HCT116 (cell line): Measurements from ENCODE around the gene GIT2. TPM values are rescaled to one million over a fixed set of nuclear protein-coding genes. Genes with fewer than 3 reads are reported as not detected.

Experiments used
- ATAC-seq: fragments of 200-7000 bp; cut with Tn5 transposase; 2 replicates; pipeline ENCODE4 v1.9.1; 2020; ENCODE audit warnings: mild to moderate bottlenecking, moderate library complexity
- BruUV-seq: library from RNA; stranded (reverse); fragments of 400-500 nt; replicated peaks from 2 replicates; lab custom pipeline; 2021; lab: Mats Ljungman, UMichigan
- CTCF ChIA-PET: fragments of 300-600 bp; sonication (Branson Sonifier 250); formaldehyde crosslinking; loops from one replicate; lab custom pipeline; 2021; ENCODE audit warnings: antibody characterized with exemption; lab: Charles Lee
- POLR2A ChIA-PET: fragments of 300-600, 350-600 bp; sonication (Branson Sonifier 250); formaldehyde crosslinking; loops from one replicate; lab custom pipeline; 2021; ENCODE audit warnings: antibody characterized with exemption; lab: Charles Lee
- RAD21 ChIA-PET, 2 experiments: fragments of 300-600 bp; sonication (Branson Sonifier 250); formaldehyde crosslinking; loops; one replicate each; lab custom pipeline; 2023; ENCODE audit warnings: low total read pairs in 2 of 2; ENCODE audit not compliant: uncharacterized antibody in 2 of 2, unreplicated experiment in 2 of 2, low non-redundant PET in 1 of 2; lab: Charles Lee
- DNase-seq: peaks from one replicate; pipeline ENCODE4 v3.0.0-alpha.2; 2010; ENCODE audit warnings: low read depth, low spot score
- H2AFZ ChIP-seq: fragments of 200-600 bp; shearing (Covaris generic), sonication (generic); 2 replicates; pipeline ENCODE4 v1.6.1; 2017; ENCODE audit warnings: low read depth, mixed run types, mixed read lengths, antibody characterized with exemption, low read length; ENCODE audit not compliant: poor library complexity, severe bottlenecking
- H3K27ac ChIP-seq: 2 replicates; pipeline ENCODE4 v1.5.1; 2012; ENCODE audit warnings: low read depth, low read length
- H3K27me3 ChIP-seq: fragments of 200-600 bp; sonication (generic); 2 replicates; pipeline ENCODE4 v1.6.1; 2016; ENCODE audit warnings: mixed run types, low read length, mixed read lengths; ENCODE audit not compliant: insufficient read depth
- H3K36me3 ChIP-seq, 2 experiments: fragments of 200-500 bp in 1 of 2; fragments of 200-600 bp in 1 of 2; sonication (Bioruptor generic) in 1 of 2; sonication (generic) in 1 of 2; 2 replicates each; pipeline versions ENCODE4 v1.5.1 to v1.6.1; 2014 to 2016; ENCODE audit warnings: low read length in 2 of 2, inconsistent platforms in 1 of 2, mixed read lengths in 1 of 2, mixed run types in 1 of 2; ENCODE audit not compliant: insufficient read depth in 2 of 2, control insufficient read depth in 1 of 2
- H3K4me1 ChIP-seq, 2 experiments: fragments of 200-600 bp in 1 of 2; sonication (generic) in 1 of 2; 2 replicates each; pipeline versions ENCODE4 v1.5.1 to v1.6.1; 2012 to 2017; ENCODE audit warnings: low read length in 2 of 2, inconsistent platforms in 1 of 2, mild to moderate bottlenecking in 1 of 2, mixed read lengths in 1 of 2, mixed run types in 1 of 2, moderate library complexity in 1 of 2; ENCODE audit not compliant: insufficient read depth in 2 of 2, control insufficient read depth in 1 of 2
- H3K4me2 ChIP-seq: fragments of 200-600 bp; sonication (generic); 2 replicates; pipeline ENCODE4 v1.6.1; 2017; ENCODE audit warnings: mixed run types, low read length, mixed read lengths
- H3K4me3 ChIP-seq, 2 experiments: fragments of 200-600 bp in 1 of 2; sonication (generic) in 1 of 2; replicated peaks in 1 of 2; 2 replicates each; pipeline ENCODE4 v1.5.1; 2011 to 2016; ENCODE audit warnings: low read length in 2 of 2, control low read depth in 1 of 2, low read depth in 1 of 2, mild to moderate bottlenecking in 1 of 2, mixed read lengths in 1 of 2, mixed run types in 1 of 2
- H3K79me2 ChIP-seq: fragments of 200-600 bp; sonication (generic); 2 replicates; pipeline ENCODE4 v1.6.1; 2017; ENCODE audit warnings: mild to moderate bottlenecking, mixed run types, low read length, moderate library complexity, mixed read lengths; ENCODE audit not compliant: insufficient read depth
- H3K9ac ChIP-seq: fragments of 200-600 bp; sonication (generic); 2 replicates; pipeline ENCODE4 v1.6.1; 2016; ENCODE audit warnings: low read length, mixed read lengths
- H3K9me2 ChIP-seq: fragments of 200-600 bp; sonication (generic), shearing (Covaris generic); 2 replicates; pipeline ENCODE4 v1.6.1; 2017; ENCODE audit warnings: mixed run types, mild to moderate bottlenecking, moderate library complexity; ENCODE audit not compliant: insufficient read depth
- H3K9me3 ChIP-seq, 2 experiments: fragments of 200-500 bp in 1 of 2; fragments of 200-600 bp in 1 of 2; sonication (Bioruptor generic) in 1 of 2; sonication (generic) in 1 of 2; 2 replicates each; pipeline ENCODE4 v1.6.1; 2014 to 2017; ENCODE audit warnings: low read length in 2 of 2, mixed read lengths in 2 of 2, inconsistent platforms in 1 of 2, low read depth in 1 of 2, mild to moderate bottlenecking in 1 of 2, mixed run types in 1 of 2, moderate library complexity in 1 of 2; ENCODE audit not compliant: control insufficient read depth in 1 of 2, insufficient read depth in 1 of 2
- H4K20me1 ChIP-seq: fragments of 200-600 bp; sonication (generic), shearing (Covaris generic); 2 replicates; pipeline ENCODE4 v1.6.1; 2017; ENCODE audit warnings: mixed run types, mild to moderate bottlenecking, moderate library complexity; ENCODE audit not compliant: insufficient read depth
- CEBPB ChIP-seq: IDR thresholded peaks from 2 replicates; pipeline ENCODE4 v1.6.1; 2012; ENCODE audit warnings: low read depth
- EGR1 ChIP-seq: IDR thresholded peaks from 2 replicates; pipeline ENCODE4 v1.6.1; 2012; ENCODE audit warnings: low read depth
- EZH2phosphoT487 ChIP-seq: fragments of 200-600 bp; IDR thresholded peaks from 2 replicates; pipeline ENCODE4 v1.6.1; 2018; ENCODE audit warnings: antibody characterized with exemption, borderline replicate concordance
- RAD21 ChIP-seq: IDR thresholded peaks from 2 replicates; pipeline ENCODE4 v1.6.1; 2012; ENCODE audit warnings: low read depth, mild to moderate bottlenecking
- SIN3A ChIP-seq: IDR thresholded peaks from 2 replicates; pipeline ENCODE4 v1.6.1; 2012; ENCODE audit warnings: low read depth
- SP1 ChIP-seq: IDR thresholded peaks from 2 replicates; pipeline ENCODE4 v1.6.1; 2012; ENCODE audit warnings: low read depth
- TCF7L2 ChIP-seq: IDR thresholded peaks from 2 replicates; pipeline ENCODE4 v1.7.0; 2011; ENCODE audit warnings: borderline replicate concordance, inconsistent platforms; ENCODE audit not compliant: insufficient read depth, insufficient read length; ENCODE audit errors: extremely low read depth
- ZBTB33 ChIP-seq: IDR thresholded peaks from 2 replicates; pipeline ENCODE4 v1.6.1; 2011; ENCODE audit warnings: mild to moderate bottlenecking, low read length, moderate library complexity; ENCODE audit not compliant: insufficient replicate concordance; ENCODE audit errors: extremely low read depth
- intact Hi-C: fragments of 100-400 bp; cut with micrococcal nuclease; formaldehyde crosslinking; loops from 2 replicates; pipeline ENCODE4 v1.10.0; 2022
- total RNA-seq: library from RNA; stranded (reverse); gene quantifications from one replicate; pipeline ENCODE4 v1.2.1, GENCODE V29; 2021; ENCODE audit not compliant: unreplicated experiment
- TF ChIP-seq, protein P1 (sequence below): IDR thresholded peaks from 2 replicates; pipeline ENCODE4 v1.6.1; 2012

The GIT2 gene
- total RNA-seq, 1 experiment from 2014 or later: 21.5 TPM

DNA sequence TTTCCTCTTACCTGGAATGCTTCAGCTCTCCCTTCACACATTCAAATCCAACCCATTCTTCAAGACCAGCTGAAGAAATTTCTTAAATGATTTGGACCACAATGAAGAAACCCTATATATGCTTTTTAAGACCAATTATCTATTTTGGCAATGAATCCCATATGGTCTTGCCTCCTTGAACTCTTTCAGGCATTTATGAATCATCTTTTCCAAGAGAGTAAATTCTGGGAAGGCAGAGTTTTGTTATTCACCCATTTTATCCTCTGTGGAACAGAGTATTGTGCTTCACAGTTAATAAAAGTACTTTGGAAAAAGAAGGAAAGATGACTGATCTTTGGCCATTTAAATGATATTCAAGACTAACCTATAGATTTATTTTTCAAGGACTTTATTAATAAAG is 14.0 kb downstream of the GIT2 start:
- RAD21 ChIA-PET: no interaction called here
- no peaks in the 10 kb centered on the region for H3K9me3 ChIP-seq
- H3K36me3 ChIP-seq: peaks cover 27 to 31% of the 10 kb centered on the region in 2 experiments

More for the DNA sequence above, 14.0 kb downstream of the GIT2 start:
- no peak for TF ChIP-seq EZH2phosphoT487
- TF ChIP-seq ZBTB33: no peak
- no peak for TF ChIP-seq SIN3A
- TF ChIP-seq RAD21: no peak
- TF ChIP-seq EGR1: no peak
- TF ChIP-seq, protein P1, sequence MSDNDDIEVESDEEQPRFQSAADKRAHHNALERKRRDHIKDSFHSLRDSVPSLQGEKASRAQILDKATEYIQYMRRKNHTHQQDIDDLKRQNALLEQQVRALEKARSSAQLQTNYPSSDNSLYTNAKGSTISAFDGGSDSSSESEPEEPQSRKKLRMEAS: no peak
- TF ChIP-seq SP1: no peak
- TF ChIP-seq CEBPB: no peak
- no peak for TF ChIP-seq TCF7L2
- H3K4me3 ChIP-seq: no peak overlapping the region
- no peaks in the 10 kb centered on the region for H3K79me2 ChIP-seq
- no peak overlapping the region for H3K27ac ChIP-seq
- DNase-seq: no peak
- ChIA-PET CTCF (no interaction called here), POLR2A (no interaction called here)
- H4K20me1 ChIP-seq: no peaks in the 10 kb centered on the region
- H2AFZ ChIP-seq: no peak overlapping the region
- intact Hi-C loops: no loop called here
- H3K9me2 ChIP-seq: no peaks in the 10 kb centered on the region
- H3K9ac ChIP-seq: no peak overlapping the region
- H3K4me2 ChIP-seq: no peak overlapping the region
- no peaks in the 10 kb centered on the region for H3K27me3 ChIP-seq
- no TSS peak for BruUV-seq
- ATAC-seq: no peak
- H3K4me1 ChIP-seq: no peaks in the 10 kb centered on the region
